IPS-NIHi11 (cell line): ENCODE measurements around the gene MTSS2.

Experiments
- DNase-seq: peaks from one replicate; pipeline ENCODE4 v3.0.0; 2012; ENCODE audit warnings: mixed read lengths, low spot score

The MTSS2 gene, protein sequence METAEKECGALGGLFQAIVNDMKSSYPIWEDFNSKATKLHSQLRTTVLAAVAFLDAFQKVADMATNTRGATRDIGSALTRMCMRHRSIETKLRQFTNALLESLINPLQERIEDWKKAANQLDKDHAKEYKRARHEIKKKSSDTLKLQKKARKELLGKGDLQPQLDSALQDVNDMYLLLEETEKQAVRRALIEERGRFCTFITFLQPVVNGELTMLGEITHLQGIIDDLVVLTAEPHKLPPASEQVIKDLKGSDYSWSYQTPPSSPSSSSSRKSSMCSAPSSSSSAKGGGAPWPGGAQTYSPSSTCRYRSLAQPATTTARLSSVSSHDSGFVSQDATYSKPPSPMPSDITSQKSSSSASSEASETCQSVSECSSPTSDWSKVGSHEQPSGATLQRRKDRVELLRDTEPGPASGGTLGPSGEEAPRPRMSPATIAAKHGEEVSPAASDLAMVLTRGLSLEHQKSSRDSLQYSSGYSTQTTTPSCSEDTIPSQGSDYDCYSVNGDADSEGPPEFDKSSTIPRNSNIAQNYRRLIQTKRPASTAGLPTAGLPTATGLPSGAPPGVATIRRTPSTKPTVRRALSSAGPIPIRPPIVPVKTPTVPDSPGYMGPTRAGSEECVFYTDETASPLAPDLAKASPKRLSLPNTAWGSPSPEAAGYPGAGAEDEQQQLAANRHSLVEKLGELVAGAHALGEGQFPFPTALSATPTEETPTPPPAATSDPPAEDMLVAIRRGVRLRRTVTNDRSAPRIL

GRCh38 chr16:70685938-70686375 is at the start of gene MTSS2:
TSS of gene MTSS2 (minus strand) at chr16:70686053. CDS start at chr16:70685791, 262 bp downstream.
- DNase-seq: peak; percentile 96

- DNase-seq: no peak
Measured at GRCh38 chr16:70735141-70735979, 49.5 kb upstream of the MTSS2 start.

DNA sequence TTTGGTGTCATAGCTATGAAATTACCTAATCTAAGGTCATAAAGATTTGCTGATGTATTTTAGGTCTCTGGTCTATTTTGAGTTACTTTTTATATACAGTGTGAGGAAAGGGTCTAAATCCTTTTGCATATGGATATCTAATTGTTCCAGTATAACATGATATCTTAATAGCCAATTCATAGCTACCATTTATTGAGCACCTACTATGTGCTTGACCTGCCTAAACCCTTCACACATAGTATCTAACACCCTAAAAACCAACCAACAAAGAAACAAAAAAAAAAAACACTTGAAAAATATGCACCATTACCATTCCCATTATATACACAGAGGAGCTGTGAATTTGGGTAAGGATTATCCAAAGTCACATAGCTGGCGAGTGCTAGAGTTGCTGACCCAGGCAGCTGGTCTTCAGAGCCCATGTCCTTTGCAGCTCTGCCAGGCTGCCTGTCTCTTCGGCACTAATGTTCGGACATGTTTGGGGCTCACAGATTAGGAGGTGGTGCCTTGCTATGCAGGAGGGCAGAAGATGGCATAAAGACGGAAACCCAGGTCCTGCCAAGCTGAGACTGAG is 48.8 kb upstream of the MTSS2 start:
- no peak for DNase-seq

DNA sequence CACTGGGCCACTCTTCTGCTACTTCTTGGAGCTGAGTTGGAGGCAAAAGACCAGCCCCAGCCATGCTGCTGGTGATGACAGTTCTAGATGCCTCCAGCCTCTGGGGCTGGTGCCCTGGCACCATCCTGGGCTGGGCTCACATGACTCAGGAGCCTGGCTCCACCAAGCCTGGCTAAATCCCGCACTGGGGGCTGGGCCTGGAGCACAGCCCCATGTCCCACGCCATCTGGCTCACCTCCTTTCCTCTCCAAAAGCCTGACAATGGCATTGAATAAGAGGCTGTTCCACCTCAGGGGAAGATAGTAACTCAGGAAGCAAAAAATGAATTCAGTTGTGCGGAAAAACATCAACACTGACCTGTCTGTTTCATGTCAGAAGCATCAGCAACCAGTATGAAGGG is 45.1 kb upstream of the MTSS2 start:
- no peak for DNase-seq

- no peak for DNase-seq
Measured at GRCh38 chr16:70730031-70730430, 44.2 kb upstream of the MTSS2 start.

DNA sequence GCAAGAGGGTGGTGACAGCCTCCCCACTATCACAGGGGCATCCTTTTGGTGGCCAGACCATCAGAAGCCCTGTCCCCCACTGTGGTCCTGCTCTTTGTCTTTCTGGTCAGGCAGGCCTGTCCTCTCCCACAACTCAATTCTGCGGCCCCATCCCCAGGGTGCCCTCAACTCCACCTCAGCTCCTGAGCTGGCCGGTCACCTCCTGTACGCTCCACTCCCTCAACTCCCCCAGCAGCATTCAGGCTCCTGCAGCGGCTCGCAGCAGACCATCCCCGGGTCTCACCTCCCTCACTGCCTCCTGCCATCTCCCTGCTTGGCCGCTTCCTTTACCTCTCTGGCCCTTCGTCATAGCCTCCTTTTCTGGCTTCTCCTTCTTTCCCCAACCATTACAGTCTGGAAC is 43.4 kb upstream of the MTSS2 start:
- no peak for DNase-seq

- no peak for DNase-seq
Measured at GRCh38 chr16:70728150-70728549, 42.3 kb upstream of the MTSS2 start.

DNA sequence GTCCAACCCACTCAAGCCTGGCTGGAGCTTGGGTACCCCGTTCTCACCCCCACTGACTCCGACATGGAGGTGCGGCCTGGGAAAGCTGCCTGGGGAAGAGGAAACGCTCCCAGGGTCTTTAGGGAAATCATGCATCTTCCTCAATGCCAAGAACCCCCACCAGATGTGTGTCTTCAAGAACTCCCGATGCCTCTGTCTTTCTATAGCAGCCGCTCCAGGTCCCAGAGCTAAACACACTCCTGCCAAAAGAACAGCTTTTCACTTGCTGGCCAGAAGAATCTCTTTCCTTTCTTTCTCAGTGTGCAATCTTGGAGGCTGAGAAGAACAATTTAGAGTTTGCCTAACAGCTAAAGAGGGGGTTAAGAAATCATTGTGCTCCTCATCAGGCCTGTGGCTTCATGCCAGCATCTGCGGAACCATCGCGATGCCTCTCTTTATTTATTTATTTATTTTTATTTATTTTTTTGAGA is 41.1 kb upstream of the MTSS2 start:
- DNase-seq: no peak

- DNase-seq: no peak
Measured at GRCh38 chr16:70725912-70726828, 40.3 kb upstream of the MTSS2 start.

- DNase-seq: no peak
Measured at GRCh38 chr16:70725024-70725911, 39.4 kb upstream of the MTSS2 start.

- DNase-seq: no peak
Measured at GRCh38 chr16:70724146-70725023, 38.5 kb upstream of the MTSS2 start.

- no peak for DNase-seq
Measured at GRCh38 chr16:70723740-70724145, 37.9 kb upstream of the MTSS2 start.

- DNase-seq: no peak
Measured at GRCh38 chr16:70721202-70721963, 35.5 kb upstream of the MTSS2 start.

- no peak for DNase-seq
Measured at GRCh38 chr16:70720425-70721201, 34.8 kb upstream of the MTSS2 start.

- DNase-seq: no peak
Measured at GRCh38 chr16:70717065-70717464, 31.2 kb upstream of the MTSS2 start.

GRCh38 chr16:70715860-70716357 is 30.1 kb upstream of the MTSS2 start:
- DNase-seq: no peak
